Breast epithelium (tissue), 4 donors: ENCODE measurements around the gene ATP6AP2. TPM values are rescaled to one million over a fixed set of nuclear protein-coding genes. Genes with fewer than 3 reads are reported as not detected.
"Not testable (repeated sequence)": the region's sequence is repeated elsewhere in the genome, so short reads cannot be mapped to it uniquely, and the experiment has no call there.

Experiments
- DNase-seq, 2 donors: peaks; one replicate each; pipeline ENCODE4 v3.0.0-alpha.2; 2019; ENCODE audit warnings: low spot score in 2 of 2
- H3K27ac ChIP-seq, 2 donors: fragments of 200-600 bp; sonication (generic) in 1 of 2; one replicate each; pipeline ENCODE4 v1.5.1; 2016 to 2019; ENCODE audit warnings: mild to moderate bottlenecking in 1 of 2
- H3K27me3 ChIP-seq, 2 donors: fragments of 200-600 bp; sonication (generic) in 1 of 2; one replicate each; pipeline versions ENCODE4 v1.5.1 to v1.6.0; 2017 to 2019; ENCODE audit warnings: control low read depth in 1 of 2, mild to moderate bottlenecking in 1 of 2
- H3K36me3 ChIP-seq: fragments of 200-600 bp; one replicate; pipeline ENCODE4 v1.5.1; 2019
- H3K4me1 ChIP-seq, 2 donors: fragments of 200-600 bp; sonication (generic); one replicate each; pipeline ENCODE4 v1.5.1; 2016 to 2019; ENCODE audit warnings: control low read depth in 1 of 2
- H3K4me3 ChIP-seq, 3 donors: fragments of 200-600 bp; sonication (generic); 1 replicate in 2 of 3; 2 replicates in 1 of 3; pipeline ENCODE4 v1.5.1; 2016 to 2019; ENCODE audit warnings: mild to moderate bottlenecking in 3 of 3, moderate library complexity in 2 of 3
- H3K9me3 ChIP-seq, 2 donors: fragments of 200-600 bp; sonication (generic) in 1 of 2; one replicate each; pipeline ENCODE4 v1.5.1; 2016 to 2019; ENCODE audit warnings: control low read depth in 1 of 2
- POLR2A ChIP-seq: fragments of 450-650 bp; IDR thresholded peaks from one replicate; pipeline ENCODE4 v1.6.1; 2016; ENCODE audit warnings: antibody characterized with exemption, mild to moderate bottlenecking, moderate library complexity
- POLR2AphosphoS5 ChIP-seq, 3 donors: sonication (generic); formaldehyde crosslinking; IDR thresholded peaks; one replicate each; pipeline ENCODE4 v1.6.1; 2017; ENCODE audit warnings: antibody characterized with exemption in 3 of 3
- intact Hi-C: fragments of 100-400 bp; cut with DNase I; formaldehyde crosslinking; loops from one replicate; pipeline ENCODE4 v1.15.1; 2023; ENCODE audit warnings: low total_unique reads
- total RNA-seq, 3 donors: library from RNA; depleted of rRNA; stranded (reverse); fragments of >200 nt; gene quantifications; one replicate each; pipeline ENCODE4 v1.1.0, GENCODE V29; 2016
- TF ChIP-seq, protein P1 (sequence below), 3 donors: fragments of 450-650 bp; IDR thresholded peaks; one replicate each; pipeline ENCODE4 v1.5.1; 2016 to 2017; ENCODE audit warnings: antibody characterized with exemption in 3 of 3, mild to moderate bottlenecking in 3 of 3, moderate library complexity in 3 of 3

ATP6AP2 gene
- total RNA-seq, 3 donors from 2014 or later: 85.2 to 129 (median 103) TPM

DNA sequence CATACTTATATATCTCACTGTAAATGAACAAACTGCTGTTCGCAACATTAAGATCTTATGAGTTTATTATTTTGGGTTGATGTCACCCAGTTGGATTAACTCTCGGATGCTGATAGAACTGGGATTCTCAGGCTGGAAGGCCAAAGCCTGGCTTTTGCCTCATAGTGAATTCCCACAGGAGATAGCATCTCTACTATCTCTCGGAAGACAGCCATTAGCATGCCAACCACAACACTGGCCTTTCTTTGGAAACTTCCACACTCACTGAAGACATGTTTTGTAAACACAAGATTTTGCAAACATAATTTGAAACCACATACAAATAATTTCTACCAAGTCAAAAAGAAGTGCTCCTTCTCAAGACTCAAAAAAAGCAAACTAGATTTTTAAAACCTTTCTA is 4.5 kb upstream of the ATP6AP2 start:
- H3K4me1 ChIP-seq: no peaks in the 10 kb centered on the region
- no peak overlapping the region for H3K27ac ChIP-seq
- H3K36me3 ChIP-seq: no peaks in the 10 kb centered on the region
- peaks cover 0 to 25% of the 10 kb centered on the region in 2 donors for H3K27me3 ChIP-seq
- intact Hi-C loops: no loop called here
- H3K4me3 ChIP-seq: no peak overlapping the region
- no peak for DNase-seq
- no peaks in the 10 kb centered on the region for H3K9me3 ChIP-seq
- TF ChIP-seq POLR2A (no peak), POLR2AphosphoS5 (IDR thresholded peaks at IDR 0.05) (no peak)
- TF ChIP-seq, protein P1, sequence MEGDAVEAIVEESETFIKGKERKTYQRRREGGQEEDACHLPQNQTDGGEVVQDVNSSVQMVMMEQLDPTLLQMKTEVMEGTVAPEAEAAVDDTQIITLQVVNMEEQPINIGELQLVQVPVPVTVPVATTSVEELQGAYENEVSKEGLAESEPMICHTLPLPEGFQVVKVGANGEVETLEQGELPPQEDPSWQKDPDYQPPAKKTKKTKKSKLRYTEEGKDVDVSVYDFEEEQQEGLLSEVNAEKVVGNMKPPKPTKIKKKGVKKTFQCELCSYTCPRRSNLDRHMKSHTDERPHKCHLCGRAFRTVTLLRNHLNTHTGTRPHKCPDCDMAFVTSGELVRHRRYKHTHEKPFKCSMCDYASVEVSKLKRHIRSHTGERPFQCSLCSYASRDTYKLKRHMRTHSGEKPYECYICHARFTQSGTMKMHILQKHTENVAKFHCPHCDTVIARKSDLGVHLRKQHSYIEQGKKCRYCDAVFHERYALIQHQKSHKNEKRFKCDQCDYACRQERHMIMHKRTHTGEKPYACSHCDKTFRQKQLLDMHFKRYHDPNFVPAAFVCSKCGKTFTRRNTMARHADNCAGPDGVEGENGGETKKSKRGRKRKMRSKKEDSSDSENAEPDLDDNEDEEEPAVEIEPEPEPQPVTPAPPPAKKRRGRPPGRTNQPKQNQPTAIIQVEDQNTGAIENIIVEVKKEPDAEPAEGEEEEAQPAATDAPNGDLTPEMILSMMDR (IDR thresholded peaks at IDR 0.05): no peak

DNA sequence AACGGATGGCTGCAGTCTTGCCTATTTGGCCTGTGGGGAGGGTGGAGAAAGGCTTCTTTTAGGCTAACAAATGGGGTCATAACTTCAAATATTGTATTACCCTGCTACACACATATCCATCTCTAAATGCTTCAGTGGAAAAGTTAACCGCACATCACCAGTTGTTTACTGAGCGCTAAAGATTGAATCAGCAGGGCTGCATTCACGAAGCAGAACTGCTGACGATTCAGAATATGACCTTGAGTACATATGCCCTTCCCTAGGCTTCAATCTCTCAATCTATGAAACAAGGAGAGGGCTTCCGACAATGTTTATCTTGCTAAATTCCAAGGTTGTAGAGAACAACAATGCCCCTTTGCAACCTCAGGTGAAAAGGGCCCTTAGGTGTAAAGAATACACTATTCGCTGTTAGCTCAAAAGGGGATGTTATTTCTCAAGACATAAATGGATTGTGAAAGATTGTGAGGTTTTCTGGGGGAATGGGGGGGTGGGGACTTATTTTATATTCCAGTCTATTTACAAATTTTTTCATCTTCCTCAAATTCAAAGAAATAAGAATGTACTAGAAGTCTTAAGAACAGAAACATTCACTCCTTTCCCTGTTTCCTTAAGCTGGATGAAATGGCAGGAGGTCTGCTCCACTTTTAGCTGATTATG is 2.6 kb upstream of the ATP6AP2 start:
- no peak for DNase-seq
- H3K4me1 ChIP-seq: no peaks in the 10 kb centered on the region
- peaks cover 0 to 27% of the 10 kb centered on the region in 2 donors for H3K27me3 ChIP-seq
- no peak overlapping the region for H3K27ac ChIP-seq
- H3K4me3 ChIP-seq: no peak overlapping the region
- H3K36me3 ChIP-seq: no peaks in the 10 kb centered on the region
- TF ChIP-seq, protein P1 (IDR thresholded peaks at IDR 0.05): no peak
- no peak for TF ChIP-seq POLR2AphosphoS5 (IDR thresholded peaks at IDR 0.05)
- no peak for TF ChIP-seq POLR2A
- intact Hi-C loops: no loop called here
- H3K9me3 ChIP-seq: no peaks in the 10 kb centered on the region

- no peaks in the 10 kb centered on the region for H3K9me3 ChIP-seq
- H3K36me3 ChIP-seq: no peaks in the 10 kb centered on the region
- no peaks in the 10 kb centered on the region for H3K4me1 ChIP-seq
- H3K27ac ChIP-seq: no peak overlapping the region
- H3K4me3 ChIP-seq: no peak overlapping the region
- DNase-seq: no peak
- TF ChIP-seq, protein P1 (IDR thresholded peaks at IDR 0.05): no peak
- TF ChIP-seq POLR2A: no peak
- TF ChIP-seq POLR2AphosphoS5 (IDR thresholded peaks at IDR 0.05): no peak
- peaks cover 0 to 31% of the 10 kb centered on the region in 2 donors for H3K27me3 ChIP-seq
- intact Hi-C loops: no loop called here
Observed at GRCh38 chrX:40579141-40579540, 1.6 kb upstream of the ATP6AP2 start.

GRCh38 chrX:40579900-40580536 is 752 bp upstream of the ATP6AP2 start:
- intact Hi-C loops: no loop called here
- no peaks in the 10 kb centered on the region for H3K9me3 ChIP-seq
- TF ChIP-seq POLR2AphosphoS5 (IDR thresholded peaks at IDR 0.05): no peak
- TF ChIP-seq, protein P1 (IDR thresholded peaks at IDR 0.05): no peak
- no peak for TF ChIP-seq POLR2A

GRCh38 chrX:40581336-40581920 is 658 bp downstream of the ATP6AP2 start:
- intact Hi-C loops: no loop called here
- H3K36me3 ChIP-seq: no peaks in the 10 kb centered on the region
- H3K4me1 ChIP-seq: no peaks in the 10 kb centered on the region
- peaks cover 0 to 38% of the 10 kb centered on the region in 2 donors for H3K27me3 ChIP-seq
- H3K27ac ChIP-seq: peak overlapping the region; percentile 89 to 97
- TF ChIP-seq, protein P1 (IDR thresholded peaks at IDR 0.05): no peak
- no peaks in the 10 kb centered on the region for H3K9me3 ChIP-seq
- DNase-seq: no peak
- H3K4me3 ChIP-seq: peak overlapping the region; percentile 70 to 87 (median 78)

More at GRCh38 chrX:40579900-40580536, 752 bp upstream of the ATP6AP2 start:
- Histone ChIP-seq H3K27ac (peak overlapping the region; percentile 89 to 97), H3K27me3 (peaks cover 0 to 31% of the 10 kb centered on the region in 2 donors), H3K4me1 (no peaks in the 10 kb centered on the region), H3K4me3 (peak overlapping the region; percentile 70 to 87 (median 78)), H3K36me3 (no peaks in the 10 kb centered on the region)
- DNase-seq: no peak

GRCh38 chrX:40582178-40582577 is 1.4 kb downstream of the ATP6AP2 start:
- Histone ChIP-seq H3K27me3 (peaks cover 0 to 44% of the 10 kb centered on the region in 2 donors), H3K4me3 (peak overlapping the region in 1 of 3 donors; percentile 87)
- H3K36me3 ChIP-seq, DNase-seq, H3K27ac ChIP-seq, intact Hi-C loops, H3K9me3 ChIP-seq, H3K4me1 ChIP-seq: not testable (repeated sequence)
